GM18909 (cell line): ENCODE results near the gene ACTN1.
"Not testable (repeated sequence)": the region's sequence is repeated elsewhere in the genome, so short reads cannot be mapped to it uniquely, and the experiment has no call there.

Experiments used
- ATAC-seq: cut with Tn5 transposase; IDR thresholded peaks from one replicate; pipeline ENCODE4 v1.9.1; 2021; ENCODE audit warnings: mild to moderate bottlenecking; ENCODE audit not compliant: unreplicated experiment, poor library complexity

The ACTN1 gene

DNA sequence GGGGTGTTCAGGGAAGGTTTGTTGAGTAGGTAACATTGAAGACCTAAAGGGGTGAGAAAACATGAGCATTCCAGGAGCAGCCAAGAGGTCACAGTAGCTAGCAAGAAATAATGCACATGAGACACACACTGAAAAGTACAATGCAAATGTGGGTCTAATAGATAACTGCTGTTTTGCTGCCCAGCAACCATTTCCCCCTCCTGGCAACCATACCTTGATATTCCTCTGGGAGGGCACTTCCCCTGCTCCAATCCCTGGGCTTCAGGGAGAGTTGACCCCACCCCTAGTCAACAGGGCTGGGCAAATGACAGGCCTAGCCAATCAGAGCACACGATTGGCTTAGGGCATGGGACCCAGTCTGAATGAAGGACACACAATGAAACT is 8.5 kb upstream of the ACTN1 start:
- ATAC-seq = no peak

DNA sequence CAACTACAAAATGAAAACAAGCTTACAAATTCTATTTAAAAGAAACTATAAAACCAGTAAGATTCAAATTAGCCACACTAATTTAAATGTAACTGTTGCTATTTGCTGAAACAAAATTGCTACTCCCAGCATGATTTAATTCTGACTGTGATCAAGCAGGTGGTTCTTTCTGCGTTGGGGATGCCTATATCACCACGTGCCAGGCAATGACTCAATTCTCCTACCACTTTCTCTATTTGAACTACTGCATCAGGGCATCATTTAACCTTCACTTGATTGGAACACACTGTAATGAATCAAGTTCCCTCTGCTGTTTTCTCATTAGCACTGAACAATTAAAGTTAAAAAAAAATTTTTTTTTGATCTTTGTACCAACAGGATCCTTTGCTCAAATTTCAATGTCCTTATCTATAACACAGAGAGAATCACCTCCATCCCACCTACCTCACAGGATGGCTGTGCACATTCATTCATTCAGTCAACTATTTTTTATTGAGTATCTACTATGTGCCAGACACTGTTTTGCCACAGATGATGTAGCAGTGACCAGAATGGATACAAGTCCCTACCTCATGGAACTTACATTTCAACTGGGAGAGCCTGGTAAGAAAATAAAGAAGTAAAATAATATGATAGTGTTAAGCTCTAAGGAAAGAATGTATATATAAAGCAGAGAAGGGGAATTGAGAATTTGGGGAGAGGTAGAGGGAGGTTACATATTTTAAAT is 8.0 kb upstream of the ACTN1 start:
- no peak for ATAC-seq

DNA sequence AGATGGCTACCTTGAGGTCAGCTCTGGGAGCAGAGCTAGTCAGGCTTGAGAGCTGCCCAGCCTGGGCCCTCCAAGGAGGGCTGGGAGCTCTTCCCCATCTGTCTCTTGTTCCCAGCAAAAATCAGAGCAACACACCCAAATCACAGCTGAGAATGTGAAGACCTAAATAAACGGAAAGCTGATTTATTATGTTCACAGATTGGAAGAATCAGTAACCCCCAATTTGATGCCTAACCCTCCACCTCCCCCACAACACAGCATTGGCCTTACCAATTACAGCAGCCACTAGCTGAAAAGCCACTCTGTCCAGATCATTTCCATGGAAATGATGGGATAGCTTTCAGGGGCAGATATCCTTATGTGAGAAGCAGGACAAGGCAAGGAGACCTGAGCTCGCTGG is 7.1 kb upstream of the ACTN1 start:
- no peak for ATAC-seq

DNA sequence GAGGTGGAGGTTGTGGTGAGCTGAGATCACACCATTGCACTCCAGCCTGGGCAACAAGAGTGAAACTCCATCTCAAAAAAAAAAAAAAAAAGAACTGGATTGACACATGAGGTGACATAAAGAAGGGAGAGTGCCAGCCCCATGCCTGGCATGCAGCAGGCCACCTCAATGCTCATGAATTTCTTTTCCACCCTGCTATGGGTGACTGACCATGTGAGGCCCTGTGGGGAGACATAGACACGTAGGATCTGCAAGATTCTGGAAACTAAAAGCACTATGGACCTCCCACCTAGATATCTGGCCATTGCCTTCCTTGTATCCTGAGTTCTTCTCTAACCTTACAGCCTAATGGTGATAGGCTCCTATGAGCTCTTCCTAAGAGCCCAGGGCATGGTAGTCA is 5.6 kb upstream of the ACTN1 start:
- ATAC-seq = no peak

DNA sequence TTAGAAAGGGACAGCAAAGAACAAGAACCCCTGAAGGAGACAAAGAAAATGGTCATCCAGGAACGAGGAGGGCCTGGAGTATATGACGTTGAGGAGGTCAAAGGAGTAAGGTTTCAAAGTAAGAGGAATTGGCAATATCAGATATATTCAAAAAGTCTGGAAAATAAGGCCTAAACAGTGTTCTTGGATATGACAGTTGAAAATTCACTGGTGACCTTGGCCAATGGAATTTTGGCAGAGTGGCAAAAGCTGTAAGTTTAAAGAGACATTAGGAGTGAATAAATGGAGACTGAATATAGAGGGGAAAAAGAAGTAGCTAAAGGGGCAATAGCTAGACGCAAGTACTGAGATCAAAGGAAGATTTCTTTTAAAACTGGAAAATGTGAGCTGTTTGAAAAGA is 4.1 kb upstream of the ACTN1 start:
- no peak for ATAC-seq

DNA sequence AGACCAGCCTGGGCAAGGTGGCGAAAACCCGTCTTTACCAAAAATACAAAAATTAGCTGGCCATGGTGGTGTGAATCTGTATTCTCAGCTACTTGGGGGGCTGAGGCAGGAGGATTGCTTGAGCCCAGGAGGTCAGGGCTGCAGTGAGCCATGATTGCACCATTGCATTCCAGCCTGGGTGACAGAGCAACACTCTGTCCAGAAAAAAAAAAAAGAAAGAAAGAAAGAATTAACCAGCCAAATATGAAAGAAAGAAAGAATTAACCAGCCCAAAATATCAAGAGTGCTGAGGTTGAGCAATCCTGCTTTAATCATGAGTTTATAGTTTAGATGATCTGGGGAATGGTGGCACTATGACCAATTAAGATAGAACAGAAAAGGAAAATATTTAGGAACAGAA is 3.5 kb upstream of the ACTN1 start:
- ATAC-seq = no peak

DNA sequence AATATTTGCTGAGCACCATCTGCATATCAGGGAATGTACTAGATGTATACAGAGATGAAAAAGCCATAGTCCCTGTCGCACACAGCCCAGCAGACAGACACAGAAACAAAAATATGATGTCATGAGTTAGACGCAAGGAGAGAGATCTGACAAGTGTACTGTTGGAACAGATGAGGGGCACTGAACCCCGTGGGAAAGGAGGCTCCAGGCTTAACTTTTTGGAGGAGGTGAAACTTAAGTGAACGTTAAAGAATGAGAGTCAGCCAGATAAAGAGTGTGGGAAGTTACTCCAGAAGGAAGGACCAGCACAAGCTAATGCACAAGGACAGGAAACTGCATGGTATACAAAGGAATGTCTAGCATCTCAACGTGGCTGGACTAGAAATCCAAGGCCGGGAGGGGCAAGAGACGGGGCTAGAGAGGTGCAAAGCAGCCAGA is 2.5 kb upstream of the ACTN1 start:
- ATAC-seq = no peak

DNA sequence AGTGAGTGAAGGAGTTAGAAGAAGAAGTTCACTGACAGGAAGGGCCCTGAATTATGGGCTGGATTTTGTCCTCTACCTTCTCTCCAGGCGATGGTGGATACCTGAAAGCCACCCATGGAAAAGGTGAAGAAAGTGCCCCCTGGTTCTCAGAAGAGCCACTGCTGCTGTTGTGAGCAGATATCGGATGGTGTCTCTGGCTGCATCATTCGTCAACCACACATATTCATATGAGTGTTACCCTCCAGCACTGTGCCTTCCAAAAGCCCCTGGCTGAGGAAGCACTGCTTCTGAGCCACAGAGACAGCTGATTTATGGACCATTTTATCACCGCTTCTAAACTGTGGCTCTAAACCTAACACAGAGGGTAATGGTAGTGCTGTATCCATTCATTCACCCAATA is 2.0 kb upstream of the ACTN1 start:
- ATAC-seq = no peak

DNA sequence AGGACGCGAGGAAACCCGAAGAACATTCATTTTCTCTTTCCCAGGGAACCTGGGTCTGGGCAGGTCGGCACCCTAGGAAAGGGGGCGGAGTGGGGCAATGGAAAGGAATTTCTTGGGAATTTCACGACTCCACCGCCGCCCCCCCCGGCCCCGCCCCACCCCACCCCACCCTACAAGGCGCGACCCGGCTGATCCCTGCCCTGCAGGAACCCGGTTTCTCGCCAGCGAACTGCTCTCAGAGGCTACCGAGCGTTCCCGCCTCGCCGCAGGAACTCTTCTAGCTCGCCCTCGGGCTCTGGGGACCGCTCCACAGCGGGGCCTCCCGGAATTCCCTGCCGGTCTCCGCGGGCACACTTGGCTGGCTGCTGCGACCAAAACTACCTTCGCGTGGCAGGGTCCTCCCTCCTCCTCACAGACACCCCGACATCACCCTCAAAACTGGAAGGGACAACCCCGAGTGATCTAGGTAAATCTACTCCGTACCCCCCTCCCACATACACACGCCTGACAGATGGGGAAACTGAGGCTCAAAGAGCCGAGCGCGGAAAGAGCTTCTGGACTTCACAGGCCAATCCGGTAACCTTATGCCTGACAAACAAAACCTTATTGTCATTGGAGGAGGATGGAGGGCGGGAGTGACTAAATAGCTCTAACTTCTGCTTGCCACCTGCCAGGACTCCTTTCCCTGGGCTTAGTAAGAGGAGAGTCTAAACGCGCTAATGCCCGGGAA is 785 bp upstream of the ACTN1 start:
- no peak for ATAC-seq

DNA sequence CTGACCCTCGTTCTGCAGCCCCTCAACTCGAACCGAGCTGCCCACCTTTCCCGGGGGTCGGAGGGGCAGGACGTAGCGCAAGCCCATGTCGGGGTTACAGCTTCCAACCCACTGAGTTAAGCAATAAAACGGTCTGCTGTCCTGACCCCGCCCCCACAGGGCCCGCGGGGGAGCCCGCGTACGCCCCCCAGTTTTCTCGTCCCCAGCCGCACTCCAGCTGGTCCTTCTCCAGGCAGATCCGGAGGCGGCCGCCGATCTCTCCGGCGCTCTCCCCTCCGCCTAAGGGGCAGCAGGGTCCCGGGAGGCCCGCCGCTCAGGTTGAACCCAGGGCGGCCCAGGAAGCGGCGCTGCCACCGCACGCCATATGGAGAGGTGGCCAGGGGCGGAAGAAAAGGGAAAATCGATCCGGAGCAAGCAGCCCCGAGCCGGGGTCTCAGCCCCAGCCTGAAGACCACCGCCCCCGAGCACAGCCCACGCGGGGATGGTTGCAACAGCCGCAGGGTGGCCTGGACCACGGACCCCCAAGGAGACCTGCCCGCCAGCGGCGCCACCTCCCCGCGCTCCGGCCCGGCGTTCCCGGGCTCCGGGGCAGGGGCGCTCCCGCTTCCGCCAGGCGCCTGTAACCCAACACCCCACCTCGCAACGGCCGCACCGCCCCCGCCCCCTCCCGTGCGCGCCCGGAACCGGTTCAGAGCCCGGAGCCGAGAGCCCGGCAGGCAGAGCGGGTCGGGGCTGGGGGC is 760 bp downstream of the ACTN1 start:
- no peak for ATAC-seq

DNA sequence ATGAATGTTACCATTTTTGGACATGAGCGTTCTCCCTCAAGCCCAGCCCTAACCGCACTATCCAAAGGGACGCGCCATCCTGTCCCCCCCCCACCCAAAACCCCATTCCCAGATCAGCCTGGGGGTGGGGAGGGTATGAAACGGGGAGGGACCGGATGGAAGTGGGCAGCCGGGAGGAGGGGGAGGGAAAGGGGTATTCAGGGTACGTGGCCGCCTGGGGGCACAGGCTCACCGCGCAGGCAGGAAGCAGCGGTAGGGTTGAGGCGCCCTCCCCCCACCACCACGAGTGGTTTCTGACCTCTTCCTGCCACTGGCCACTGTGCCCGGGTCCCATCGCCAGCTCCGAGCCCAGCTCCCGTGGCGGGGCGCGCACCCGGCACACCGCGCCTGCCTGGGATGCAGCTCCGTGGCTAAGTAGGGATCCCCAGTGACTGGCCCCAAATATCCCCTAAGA is 1.4 kb downstream of the ACTN1 start:
- peak; percentile 41 for ATAC-seq

DNA sequence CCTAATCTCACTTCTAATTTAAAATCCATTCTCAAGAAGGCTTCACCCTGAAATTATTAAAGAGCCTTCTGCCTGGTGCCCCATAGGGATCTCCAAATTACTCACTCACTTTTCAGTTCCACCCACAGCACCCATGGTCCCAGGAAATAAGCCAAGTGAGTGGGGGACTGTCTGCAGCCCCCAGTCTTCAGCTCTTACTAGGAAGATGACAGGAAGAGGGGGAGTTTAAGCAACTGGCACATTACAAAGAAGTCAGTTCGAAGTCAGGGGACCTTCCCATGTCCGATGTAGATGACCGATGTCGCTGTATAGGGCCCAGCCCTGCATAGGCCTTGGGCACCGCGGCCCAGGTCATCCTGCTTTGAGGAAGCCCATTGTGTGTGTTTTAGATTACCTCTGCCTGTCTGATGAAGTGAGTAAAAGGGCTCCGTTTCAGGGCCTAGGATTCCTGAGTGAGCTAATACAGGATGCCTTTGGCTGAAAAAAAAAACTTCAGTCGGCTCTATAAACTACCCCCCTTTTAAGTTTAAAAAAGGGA is 1.9 kb downstream of the ACTN1 start:
- no peak for ATAC-seq

DNA sequence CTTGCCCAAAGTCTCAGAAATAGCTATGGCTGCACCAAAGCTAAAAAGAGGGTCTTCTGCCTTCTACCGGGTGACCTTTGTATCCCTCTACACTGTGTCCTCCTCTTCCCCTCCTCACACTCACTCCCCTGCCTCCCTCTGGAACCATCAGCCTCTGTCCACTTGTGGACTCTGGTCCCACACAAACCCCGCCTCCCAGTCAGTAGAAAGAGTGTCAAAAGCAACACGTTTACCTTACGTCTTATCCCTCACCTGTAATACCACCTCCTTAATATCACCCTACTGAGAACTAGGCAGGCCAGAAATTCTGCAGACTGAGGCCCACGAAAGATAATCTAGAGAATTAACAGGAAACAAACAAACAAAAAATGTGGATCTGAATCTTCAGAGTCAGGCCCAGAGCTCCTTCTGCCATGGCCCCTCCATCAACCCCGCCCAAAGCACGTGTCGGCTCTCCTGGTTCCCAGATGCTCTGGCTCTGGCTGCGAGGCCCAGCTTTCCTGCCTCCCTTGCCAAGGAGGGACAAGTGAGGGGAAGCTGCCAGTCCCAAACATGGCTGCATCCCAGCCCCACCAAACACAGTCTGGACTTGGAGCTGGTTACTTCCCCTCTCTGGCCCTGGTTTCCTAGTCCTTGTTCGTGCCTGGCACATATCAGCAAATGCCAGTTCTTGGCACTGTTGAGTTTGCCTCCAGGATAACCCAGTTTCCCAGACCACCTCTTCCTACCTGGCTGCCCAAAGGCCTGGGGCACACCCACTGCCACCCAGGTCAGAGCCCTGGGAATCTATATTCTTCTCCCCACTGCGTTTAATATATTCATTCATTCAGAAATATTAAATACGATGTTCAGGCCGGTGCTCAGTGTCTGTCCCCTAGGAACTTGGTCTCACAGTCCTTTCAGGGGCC is 2.7 kb downstream of the ACTN1 start:
- ATAC-seq = no peak

DNA sequence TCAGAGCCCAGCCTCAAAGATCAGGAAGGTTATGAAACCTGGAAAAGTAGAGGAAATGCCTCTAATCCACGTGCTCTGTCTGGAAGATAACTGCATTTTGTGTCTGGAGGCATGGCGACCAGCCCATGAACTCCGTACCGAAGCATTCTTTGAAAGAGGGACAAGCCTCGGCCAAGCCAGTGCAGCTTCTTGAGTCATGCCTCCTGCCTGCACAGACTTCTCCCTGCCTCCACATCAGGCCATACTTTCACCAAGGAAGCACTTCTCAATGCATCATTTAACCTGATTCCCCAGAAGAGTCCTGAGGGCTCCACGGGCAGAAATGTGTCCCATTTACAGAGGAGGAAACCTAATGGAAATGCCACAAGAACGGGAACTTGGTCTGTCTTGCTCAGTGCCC is 3.4 kb downstream of the ACTN1 start:
- ATAC-seq = no peak

DNA sequence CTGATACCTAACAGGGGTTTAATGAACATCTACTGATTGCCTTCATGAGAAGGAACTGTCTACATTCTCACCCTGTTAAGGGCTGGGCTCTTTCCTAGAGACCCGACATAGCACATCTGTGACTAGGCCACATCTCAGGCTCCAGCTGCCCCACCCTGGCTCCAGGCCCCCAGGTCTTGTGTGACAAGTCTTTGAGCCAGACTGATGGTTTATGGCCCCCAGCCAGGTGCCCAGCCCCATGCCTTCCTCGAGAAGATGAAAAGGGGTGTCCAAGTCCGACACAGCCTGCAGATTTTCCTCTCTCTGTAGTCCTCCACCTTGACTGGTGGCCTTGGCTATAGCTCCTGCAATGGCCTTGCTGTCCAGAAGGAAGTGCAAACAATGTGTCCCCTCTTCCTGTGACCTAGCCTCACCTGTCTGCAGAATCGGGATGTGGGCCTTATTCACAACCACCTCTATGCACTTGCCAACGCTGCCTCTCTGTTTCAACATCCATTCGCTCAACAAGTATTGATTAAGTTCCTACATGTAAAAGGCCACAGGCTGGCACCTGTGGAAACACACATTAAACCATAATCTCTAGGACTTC is 4.2 kb downstream of the ACTN1 start:
- no peak for ATAC-seq

DNA sequence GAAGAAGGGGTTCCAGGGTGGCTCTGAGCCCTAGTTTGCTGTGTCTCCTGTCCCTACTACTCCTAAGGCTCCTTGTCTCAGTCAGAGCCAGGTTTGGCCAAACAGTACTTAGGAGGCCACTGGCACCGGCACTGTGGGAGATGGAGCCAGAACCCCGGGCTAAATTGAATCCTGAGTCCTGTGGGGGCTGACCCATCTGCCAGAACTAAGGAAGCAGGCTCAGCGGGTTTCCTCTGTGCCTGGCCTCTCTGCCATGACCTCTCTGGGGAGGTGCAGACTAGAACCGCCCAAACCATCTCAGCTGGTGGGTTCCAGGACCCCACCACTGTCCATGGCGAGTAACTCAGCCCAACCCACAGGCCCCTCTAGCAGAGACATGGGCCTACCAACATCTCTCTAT is 5.5 kb downstream of the ACTN1 start:
- ATAC-seq = no peak

DNA sequence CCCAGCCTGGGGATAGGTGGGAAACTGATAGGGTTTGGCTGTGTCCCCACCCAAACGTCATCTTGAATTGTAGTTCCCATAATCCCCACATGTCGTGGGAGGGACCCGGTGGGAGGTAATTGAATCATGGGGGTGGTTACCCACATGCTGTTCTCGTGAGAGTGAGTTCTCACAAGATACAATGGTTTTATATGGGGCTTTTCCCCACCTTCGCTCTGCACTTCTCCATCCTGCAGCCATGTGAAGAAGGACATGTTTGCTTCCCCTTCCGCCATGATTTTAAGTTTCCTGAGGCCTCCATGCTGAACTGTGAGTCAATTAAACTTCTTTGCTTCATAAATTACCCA is 5.9 kb downstream of the ACTN1 start:
- ATAC-seq = not testable (repeated sequence)

DNA sequence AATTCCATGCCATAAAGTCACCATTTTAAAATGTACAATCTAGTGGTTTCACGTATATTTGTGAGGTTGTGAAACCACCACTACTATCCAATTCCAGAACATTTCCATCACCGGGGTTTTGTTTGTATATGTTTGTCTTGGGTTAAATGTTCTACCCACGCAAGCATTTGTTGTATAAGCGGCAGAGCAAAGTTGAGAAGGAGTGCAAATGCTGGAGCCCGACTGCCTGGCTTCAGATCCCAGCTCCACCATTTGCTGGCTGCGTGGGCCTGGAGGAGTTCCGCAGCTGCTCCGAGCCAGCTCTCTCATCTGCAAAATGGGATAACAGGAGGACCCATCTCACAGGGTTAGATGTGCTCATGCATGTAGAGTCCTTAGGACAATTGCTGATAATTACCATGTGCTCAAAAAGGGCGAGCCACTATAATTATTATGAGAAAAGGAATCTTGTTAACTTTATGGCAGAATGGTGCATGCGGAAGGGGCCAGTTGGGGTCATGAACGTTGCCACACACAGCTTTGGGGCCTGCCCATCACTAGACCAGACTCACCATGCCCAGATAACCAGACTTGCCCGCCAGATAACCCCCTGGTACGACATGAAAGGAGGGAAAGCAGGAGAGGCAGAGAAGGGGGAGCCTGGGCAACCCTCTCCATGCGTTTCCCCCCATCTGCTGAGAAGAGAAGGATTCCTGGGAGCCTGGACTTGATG is 6.4 kb downstream of the ACTN1 start:
- ATAC-seq = no peak

DNA sequence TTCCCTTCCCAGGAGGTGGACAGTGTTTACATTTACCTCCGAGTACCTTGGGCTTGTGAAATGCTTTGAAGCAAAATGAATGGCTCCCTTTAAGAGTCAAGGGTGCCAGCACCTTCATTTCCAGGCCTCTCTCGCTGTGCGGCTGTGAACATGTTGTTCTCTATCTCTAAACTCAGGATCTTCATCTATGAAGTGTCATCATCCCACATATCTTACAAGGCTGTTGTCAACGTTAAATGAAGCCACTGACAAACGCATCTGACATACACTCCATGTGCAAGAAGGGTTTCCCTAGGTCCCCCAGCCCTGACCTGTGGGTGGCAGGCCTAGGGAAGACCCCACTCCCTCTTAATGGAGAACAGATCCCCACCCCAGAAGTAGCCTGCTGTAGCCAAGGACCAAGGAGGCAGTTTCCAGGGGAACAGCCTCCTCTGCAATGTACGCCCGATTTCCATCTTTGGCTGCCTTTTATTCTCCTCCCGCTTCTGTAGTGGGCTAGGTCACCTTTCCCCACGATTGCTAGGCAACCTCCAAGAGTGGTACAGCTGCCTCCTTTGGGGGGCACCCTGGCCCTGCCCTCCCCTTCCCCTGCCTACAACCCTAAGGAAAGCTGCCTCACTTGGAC is 7.6 kb downstream of the ACTN1 start:
- ATAC-seq = no peak
